ENCODE data around the gene NUDT5. TPM values are rescaled to one million over a fixed set of nuclear protein-coding genes. Genes with fewer than 3 reads are reported as not detected.

The NUDT5 gene
- total RNA-seq, 1 donor from 2014 or later, result 30.7 TPM

GRCh38 chr10:12195281-12195602 is 449 bp downstream of the NUDT5 start:
- H3K4me1 ChIP-seq, result peaks cover 40% of the 10 kb centered on the region
- H3K4me3 ChIP-seq, result peak overlapping the region; percentile 73 to 79
- peak overlapping the region; percentile 92 for H3K27ac ChIP-seq
- H3K36me3 ChIP-seq, result peaks cover 0 to 13% of the 10 kb centered on the region in 2 donors
- TF ChIP-seq POLR2A (IDR thresholded peaks at IDR 0.05) (no peak), CTCF (IDR thresholded peaks at IDR 0.05) (no peak), POLR2AphosphoS5 (IDR thresholded peaks at IDR 0.05; ENCODE audit: insufficient read depth in 1 of 2, low read depth in 1 of 2) (no peak)
- H3K27me3 ChIP-seq, result no peaks in the 10 kb centered on the region
- no peak for DNase-seq (ENCODE audit: extremely low spot score in 2 of 2)
- H3K9me3 ChIP-seq, result no peaks in the 10 kb centered on the region
- intact Hi-C loops (cut with DNase I), result no loop called here

- intact Hi-C loops (cut with DNase I), result no loop called here
- Histone ChIP-seq H3K27me3 (no peaks in the 10 kb centered on the region), H3K36me3 (peaks cover 0 to 12% of the 10 kb centered on the region in 2 donors), H3K27ac (peak overlapping the region; percentile 92), H3K4me3 (peak overlapping the region; percentile 73 to 79), H3K9me3 (no peaks in the 10 kb centered on the region), H3K4me1 (peaks cover 40% of the 10 kb centered on the region)
- no peak for DNase-seq (ENCODE audit: extremely low spot score in 2 of 2)
- no peak for TF ChIP-seq POLR2AphosphoS5 (IDR thresholded peaks at IDR 0.05; ENCODE audit: insufficient read depth in 1 of 2, low read depth in 1 of 2)
- no peak for TF ChIP-seq CTCF (IDR thresholded peaks at IDR 0.05)
- no peak for TF ChIP-seq POLR2A (IDR thresholded peaks at IDR 0.05)
Observed at GRCh38 chr10:12194752-12195271, 879 bp downstream of the NUDT5 start.

GRCh38 chr10:12193193-12193592 is 2.5 kb downstream of the NUDT5 start:
- Histone ChIP-seq H3K27me3 (no peaks in the 10 kb centered on the region), H3K27ac (no peak overlapping the region), H3K36me3 (no peaks in the 10 kb centered on the region), H3K9me3 (no peaks in the 10 kb centered on the region), H3K4me1 (peaks cover 38% of the 10 kb centered on the region), H3K4me3 (no peak overlapping the region)
- intact Hi-C loops (cut with DNase I), result no loop called here
- no peak for DNase-seq (ENCODE audit: extremely low spot score in 2 of 2)
- TF ChIP-seq POLR2AphosphoS5 (IDR thresholded peaks at IDR 0.05; ENCODE audit: insufficient read depth in 1 of 2, low read depth in 1 of 2) (no peak), POLR2A (IDR thresholded peaks at IDR 0.05) (no peak), CTCF (IDR thresholded peaks at IDR 0.05) (no peak)

- intact Hi-C loops (cut with DNase I), result no loop called here
- Histone ChIP-seq H3K36me3 (peaks cover 0 to 4% of the 10 kb centered on the region in 2 donors), H3K4me3 (no peak overlapping the region), H3K4me1 (peaks cover 23% of the 10 kb centered on the region), H3K27me3 (no peaks in the 10 kb centered on the region), H3K27ac (no peak overlapping the region), H3K9me3 (no peaks in the 10 kb centered on the region)
- no peak for TF ChIP-seq POLR2AphosphoS5 (IDR thresholded peaks at IDR 0.05; ENCODE audit: insufficient read depth in 1 of 2, low read depth in 1 of 2)
- TF ChIP-seq POLR2A (IDR thresholded peaks at IDR 0.05), result no peak
- no peak for TF ChIP-seq CTCF (IDR thresholded peaks at IDR 0.05)
- DNase-seq (ENCODE audit: extremely low spot score in 2 of 2), result no peak
Observed at GRCh38 chr10:12191715-12192114, 4.0 kb downstream of the NUDT5 start.

GRCh38 chr10:12189426-12189825 is 6.3 kb downstream of the NUDT5 start:
- peaks cover 0 to 17% of the 10 kb centered on the region in 2 donors for H3K36me3 ChIP-seq
- peaks cover 16% of the 10 kb centered on the region for H3K4me1 ChIP-seq
- H3K27ac ChIP-seq, result no peak overlapping the region
- DNase-seq (ENCODE audit: extremely low spot score in 2 of 2), result no peak
- H3K27me3 ChIP-seq, result no peaks in the 10 kb centered on the region
- H3K9me3 ChIP-seq, result no peaks in the 10 kb centered on the region
- no peak overlapping the region for H3K4me3 ChIP-seq
- intact Hi-C loops (cut with DNase I), result no loop called here
- TF ChIP-seq POLR2AphosphoS5 (IDR thresholded peaks at IDR 0.05; ENCODE audit: insufficient read depth in 1 of 2, low read depth in 1 of 2), result no peak
- no peak for TF ChIP-seq POLR2A (IDR thresholded peaks at IDR 0.05)
- no peak for TF ChIP-seq CTCF (IDR thresholded peaks at IDR 0.05)

All from vagina (tissue), 2 donors.